ENCODE measurements around the gene CLCN2.

CLCN2 gene

GRCh38 chr3:184322731-184323487, 38.5 kb downstream of the CLCN2 start:
- DNase-seq: no peak

- no peak for DNase-seq
Observed at GRCh38 chr3:184321666-184322065, 39.7 kb downstream of the CLCN2 start.

- peak; percentile 96 for DNase-seq
Observed at GRCh38 chr3:184320104-184320445, 41.3 kb downstream of the CLCN2 start.

GRCh38 chr3:184317201-184317600, 44.2 kb downstream of the CLCN2 start:
- DNase-seq: no peak

- no peak for DNase-seq
Observed at GRCh38 chr3:184316792-184317191, 44.6 kb downstream of the CLCN2 start.

GRCh38 chr3:184315871-184316661, 45.3 kb downstream of the CLCN2 start:
- DNase-seq: no peak

DNA sequence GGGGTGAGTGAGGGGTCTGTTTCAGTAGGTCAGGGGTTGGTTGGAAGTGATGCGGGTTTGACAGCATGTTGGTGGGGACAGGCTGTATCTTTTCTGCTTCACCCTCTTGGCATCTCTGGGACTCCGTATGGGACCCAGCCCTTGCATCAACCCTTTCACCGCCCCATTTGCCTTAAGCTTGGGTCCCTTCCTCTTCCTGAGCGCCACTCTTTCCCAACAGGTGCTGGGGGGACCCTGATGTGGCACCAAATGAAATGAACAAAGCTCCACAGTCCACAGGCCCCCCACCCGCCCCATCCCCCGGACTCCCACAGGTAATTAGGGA, 45.9 kb downstream of the CLCN2 start:
- DNase-seq: peak; percentile 40

GRCh38 chr3:184314700-184315542, 46.5 kb downstream of the CLCN2 start:
- peak; percentile 81 for DNase-seq

DNA sequence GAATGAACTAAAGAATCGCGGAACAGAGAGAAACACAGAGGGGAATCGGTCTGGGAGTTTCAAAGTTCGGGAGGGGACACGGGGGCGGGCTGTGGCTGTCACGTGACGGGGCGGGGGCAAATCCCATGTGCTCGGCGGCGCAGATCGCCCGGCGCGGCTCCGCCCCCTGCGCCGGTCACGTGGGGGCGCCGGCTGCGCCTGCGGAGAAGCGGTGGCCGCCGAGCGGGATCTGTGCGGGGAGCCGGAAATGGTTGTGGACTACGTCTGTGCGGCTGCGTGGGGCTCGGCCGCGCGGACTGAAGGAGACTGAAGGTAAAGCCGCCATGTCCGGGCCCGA, 47.1 kb downstream of the CLCN2 start, which contains the start of gene EIF4G1:
TSS of gene EIF4G1 (plus strand) at position 244 of the 337 bp plus-strand sequence. CDS start 1,191 bp downstream, outside the sequence.
- DNase-seq: peak; percentile 91

- no peak for DNase-seq
Observed at GRCh38 chr3:184311633-184312032, 49.8 kb downstream of the CLCN2 start.

DNA sequence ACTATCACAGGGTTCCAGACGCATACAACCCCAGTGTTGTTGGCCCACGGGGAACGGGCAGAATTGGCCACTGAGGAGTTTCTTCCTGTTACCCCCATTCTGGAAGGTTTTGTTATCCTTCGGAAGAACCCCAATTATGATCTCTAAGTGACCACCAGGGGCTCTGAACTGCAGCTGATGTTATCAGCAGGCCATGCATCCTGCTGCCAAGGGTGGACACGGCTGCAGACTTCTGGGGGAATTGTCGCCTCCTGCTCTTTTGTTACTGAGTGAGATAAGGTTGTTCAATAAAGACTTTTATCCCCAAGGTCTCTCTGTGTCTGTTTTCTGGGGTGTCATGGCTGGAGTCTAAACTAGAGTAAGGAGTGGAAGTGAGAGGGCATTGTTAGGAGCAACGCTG, 52.7 kb downstream of the CLCN2 start:
- peak; percentile 48 for DNase-seq

DNA sequence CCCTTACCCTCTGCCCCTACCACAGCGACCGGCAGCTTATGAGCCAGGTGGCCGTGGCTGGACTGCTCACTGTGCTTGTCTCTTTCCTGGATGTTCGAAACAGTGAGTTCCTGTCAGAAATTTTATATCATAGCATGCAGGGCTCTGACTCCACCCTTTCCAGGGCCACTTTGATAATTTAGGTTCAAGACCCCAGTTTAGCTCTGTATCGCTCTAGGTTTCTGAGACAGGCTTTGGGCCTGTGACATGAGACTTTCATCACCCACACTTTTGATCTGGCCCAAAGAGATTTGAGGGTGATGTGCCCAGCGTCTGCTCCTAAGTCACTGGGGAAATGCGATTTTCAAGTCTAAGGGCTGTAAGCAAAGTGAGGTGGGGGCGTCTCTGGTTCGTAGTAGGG, 53.5 kb downstream of the CLCN2 start:
- DNase-seq: peak; percentile 54

GRCh38 chr3:184306341-184306972, 54.9 kb downstream of the CLCN2 start:
- DNase-seq: peak; percentile 84

- peak; percentile 66 for DNase-seq
Observed at GRCh38 chr3:184305577-184305976, 55.8 kb downstream of the CLCN2 start.

DNA sequence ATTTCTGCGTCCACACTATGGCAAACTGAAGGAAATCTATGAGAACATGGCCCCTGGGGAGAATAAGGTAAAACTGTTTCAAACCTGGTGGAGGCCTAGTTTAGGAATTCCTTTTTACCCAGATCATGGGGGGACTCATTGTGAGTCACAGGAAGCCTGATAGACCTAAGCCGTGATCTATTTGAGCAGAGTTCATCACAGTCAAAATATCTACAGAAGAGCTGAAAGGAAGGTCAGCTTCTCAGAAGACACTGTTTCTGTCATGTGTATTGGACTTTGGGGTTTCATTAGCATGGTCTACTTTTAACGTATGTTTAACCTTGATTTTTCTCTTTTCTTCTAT, 61.1 kb downstream of the CLCN2 start:
- no peak for DNase-seq

DNA sequence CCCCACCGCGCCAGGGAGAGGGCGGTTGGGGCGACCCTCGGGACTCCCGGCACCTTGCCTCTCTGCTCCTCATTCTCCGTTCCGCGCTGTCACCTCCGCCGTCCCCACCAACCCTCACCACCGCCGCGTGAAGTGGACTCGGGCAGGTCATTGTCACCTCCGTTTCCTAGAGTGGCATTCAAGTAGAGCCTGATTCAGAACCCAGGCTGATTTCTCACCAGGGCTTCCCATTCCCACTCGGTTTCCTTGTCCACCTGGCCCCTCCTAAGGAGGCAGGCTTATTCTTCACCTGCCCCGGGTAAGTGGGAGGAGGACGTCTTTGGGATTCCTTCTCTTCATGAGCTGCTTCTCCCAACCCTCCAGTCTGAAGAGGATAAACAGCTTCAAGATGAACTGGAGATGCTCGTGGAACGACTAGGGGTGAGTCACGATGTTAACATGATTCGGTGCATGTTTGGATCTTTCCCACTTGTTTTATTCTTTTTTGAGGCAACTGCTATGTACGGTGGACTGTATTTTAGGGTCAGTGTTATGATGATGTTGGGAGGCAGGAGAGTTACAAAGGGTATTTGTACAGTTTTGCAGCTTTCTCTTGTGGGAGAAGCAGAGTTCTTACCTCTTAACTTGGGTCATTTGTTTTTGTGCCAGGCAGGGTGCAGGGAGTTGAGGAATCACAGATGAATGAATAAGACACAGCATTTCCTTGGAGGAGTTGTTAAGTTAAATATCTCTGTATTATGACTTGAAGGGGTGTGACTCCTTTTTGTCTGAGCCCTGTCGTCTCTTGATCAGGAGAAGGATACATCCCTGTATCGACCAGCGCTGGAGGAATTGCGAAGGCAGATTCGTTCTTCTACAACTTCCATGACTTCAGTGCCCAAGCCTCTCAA, 61.7 kb downstream of the CLCN2 start:
- DNase-seq: no peak

- peak; percentile 95 for DNase-seq
Observed at GRCh38 chr3:184298759-184299487, 62.5 kb downstream of the CLCN2 start, which contains the start of gene PSMD2. Gene PSMD2, plus strand, starts transcription at chr3:184299241. Its CDS starts 26 bp downstream, at chr3:184299267.

GRCh38 chr3:184296616-184297015, 64.8 kb downstream of the CLCN2 start:
- DNase-seq: no peak
